GM23338 (cell line): Measurements from ENCODE around the gene CACTIN. TPM values are rescaled to one million over a fixed set of nuclear protein-coding genes. Genes with fewer than 3 reads are reported as not detected.

ENCODE experiments used
- ATAC-seq: fragments of 200-7000 bp; cut with Tn5 transposase; 3 replicates; pipeline ENCODE4 v1.9.1; 2020
- DNase-seq: peaks from one replicate; pipeline ENCODE4 v3.0.0-alpha.2; 2015; ENCODE audit warnings: low spot score
- H2AFZ ChIP-seq: fragments of 200-600 bp; sonication (generic); 2 replicates; pipeline ENCODE4 v1.8.0; 2016; ENCODE audit warnings: antibody characterized with exemption, mild to moderate bottlenecking, moderate library complexity
- H3F3A ChIP-seq: fragments of 200-600 bp; sonication (generic); replicated peaks from 2 replicates; pipeline ENCODE4 v1.8.0; 2017; ENCODE audit warnings: antibody characterized with exemption, mixed run types, low read depth
- H3K27ac ChIP-seq: fragments of 200-600 bp; sonication (generic); 2 replicates; pipeline ENCODE4 v1.6.1; 2016; ENCODE audit warnings: low read depth
- H3K27me3 ChIP-seq: fragments of 200-600 bp; sonication (generic); 2 replicates; pipeline ENCODE4 v1.8.0; 2016; ENCODE audit warnings: mild to moderate bottlenecking, mixed run types, moderate library complexity; ENCODE audit not compliant: insufficient read depth
- H3K36me3 ChIP-seq: fragments of 200-600 bp; sonication (generic); 2 replicates; pipeline ENCODE4 v1.8.0; 2016; ENCODE audit warnings: mild to moderate bottlenecking; ENCODE audit not compliant: insufficient read depth
- H3K4me1 ChIP-seq: fragments of 200-600 bp; sonication (generic); 2 replicates; pipeline ENCODE4 v1.8.0; 2016; ENCODE audit warnings: mild to moderate bottlenecking, moderate library complexity; ENCODE audit not compliant: insufficient read depth
- H3K4me2 ChIP-seq: fragments of 200-600 bp; sonication (generic); 2 replicates; pipeline ENCODE4 v1.7.1; 2017; ENCODE audit warnings: mixed run types
- H3K4me3 ChIP-seq: fragments of 200-600 bp; sonication (generic); 2 replicates; pipeline ENCODE4 v1.6.1; 2016; ENCODE audit warnings: mixed run types
- H3K79me2 ChIP-seq: fragments of 200-600 bp; sonication (generic); replicated peaks from 2 replicates; pipeline ENCODE4 v1.8.0; 2017; ENCODE audit warnings: mild to moderate bottlenecking; ENCODE audit not compliant: insufficient read depth
- H3K9me2 ChIP-seq: fragments of 200-600 bp; sonication (generic); 2 replicates; pipeline ENCODE4 v1.8.0; 2017; ENCODE audit not compliant: insufficient read depth
- H4K20me1 ChIP-seq: fragments of 200-600 bp; sonication (generic); replicated peaks from 2 replicates; pipeline ENCODE4 v1.8.0; 2017; ENCODE audit warnings: mild to moderate bottlenecking; ENCODE audit not compliant: insufficient read depth
- H3K27ac Mint-ChIP-seq: 2 replicates; pipeline ENCODE4 v1.8.0; 2020; ENCODE audit warnings: inconsistent platforms, mild to moderate bottlenecking, moderate library complexity, mixed read lengths
- H3K27me3 Mint-ChIP-seq: 3 replicates; pipeline ENCODE4 v1.8.0; 2022; ENCODE audit warnings: low read depth, mild to moderate bottlenecking, moderate library complexity, mixed read lengths, inconsistent platforms; ENCODE audit not compliant: insufficient read depth, poor library complexity
- H3K36me3 Mint-ChIP-seq: 3 replicates; pipeline ENCODE4 v1.8.0; 2021; ENCODE audit warnings: low read depth, mild to moderate bottlenecking, inconsistent platforms, moderate library complexity, mixed read lengths
- H3K4me1 Mint-ChIP-seq: 3 replicates; pipeline ENCODE4 v1.8.0; 2020; ENCODE audit warnings: mild to moderate bottlenecking, inconsistent platforms, mixed read lengths
- H3K4me3 Mint-ChIP-seq: 3 replicates; pipeline ENCODE4 v1.8.0; 2021; ENCODE audit warnings: moderate library complexity, mild to moderate bottlenecking, inconsistent platforms, mixed read lengths
- H3K9me3 Mint-ChIP-seq: 3 replicates; pipeline ENCODE4 v1.8.0; 2020; ENCODE audit warnings: moderate library complexity, mild to moderate bottlenecking, inconsistent platforms, mixed read lengths
- CREB1 ChIP-seq: fragments of 250-450 bp; sonication (Bioruptor Pico); IDR thresholded peaks from 2 replicates; pipeline ENCODE4 v1.5.0; 2020; ENCODE audit warnings: low read depth, mild to moderate bottlenecking, moderate library complexity
- EZH2 ChIP-seq: fragments of 200-600 bp; sonication (generic); IDR thresholded peaks from one replicate; pipeline ENCODE4 v1.8.0; 2017; ENCODE audit warnings: antibody characterized with exemption, mild to moderate bottlenecking, low read depth; ENCODE audit not compliant: unreplicated experiment
- EZH2phosphoT487 ChIP-seq: fragments of 200-600 bp; sonication (generic); IDR thresholded peaks from one replicate; pipeline ENCODE4 v1.8.1; 2018; ENCODE audit warnings: antibody characterized with exemption; ENCODE audit not compliant: unreplicated experiment
- NANOG ChIP-seq: IDR thresholded peaks from 2 replicates; pipeline ENCODE4 v1.6.1; 2016; ENCODE audit warnings: antibody characterized with exemption, borderline replicate concordance
- POLR2AphosphoS5 ChIP-seq: IDR thresholded peaks from 2 replicates; pipeline ENCODE4 v1.6.1; 2016; ENCODE audit warnings: antibody characterized with exemption, low read depth
- STAT1 ChIP-seq: IDR thresholded peaks from one replicate; pipeline ENCODE4 v1.6.1; 2016; ENCODE audit warnings: antibody characterized with exemption; ENCODE audit not compliant: unreplicated experiment
- ZNF114 ChIP-seq: fragments of 250-450 bp; sonication (Bioruptor Pico); IDR thresholded peaks from 2 replicates; pipeline ENCODE4 v1.5.0; 2020; ENCODE audit warnings: mild to moderate bottlenecking, moderate library complexity
- ZNF331 ChIP-seq: fragments of 250-450 bp; sonication (Bioruptor Pico); IDR thresholded peaks from 2 replicates; pipeline ENCODE4 v1.5.0; 2020; ENCODE audit warnings: low read depth, mild to moderate bottlenecking, moderate library complexity
- polyA plus RNA-seq: library from polyadenylated mRNA; unstranded; fragments of >200 nt; fragmentation: Nextera tagmentation; extraction: Ambion mirVana; gene quantifications from 2 replicates; pipeline ENCODE4 v1.2.1, GENCODE V29; 2016
- total RNA-seq: library from RNA; depleted of rRNA; stranded (reverse); fragments of >200 nt; shearing (Covaris generic); gene quantifications from 2 replicates; pipeline ENCODE4 v1.2.3, GENCODE V29; 2014
- TF ChIP-seq, protein P1 (sequence below), 2 experiments: fragments of 200-600 bp in 1 of 2; sonication (generic) in 1 of 2; conservative IDR thresholded peaks; 2 replicates each; pipeline versions ENCODE4 v1.5.1 to v1.6.1; 2016 to 2017; ENCODE audit warnings: antibody characterized with exemption in 2 of 2, low read depth in 2 of 2, mild to moderate bottlenecking in 2 of 2, moderate library complexity in 1 of 2
- TF ChIP-seq, protein P2 (sequence below): IDR thresholded peaks from 2 replicates; pipeline ENCODE4 v1.6.1; 2016; ENCODE audit warnings: antibody characterized with exemption
- TF ChIP-seq, protein P3 (sequence below): IDR thresholded peaks from one replicate; pipeline ENCODE4 v1.6.1; 2018; ENCODE audit warnings: antibody characterized with exemption; ENCODE audit not compliant: unreplicated experiment
- TF ChIP-seq, protein P4 (sequence below): fragments of 250-450 bp; sonication (Bioruptor Pico); IDR thresholded peaks from 2 replicates; pipeline ENCODE4 v1.5.0; 2020; ENCODE audit warnings: mild to moderate bottlenecking, moderate library complexity

The CACTIN gene
- total and polyA plus RNA-seq, 2 experiments from 2014 or later, result 14.3 to 47.4 TPM

DNA sequence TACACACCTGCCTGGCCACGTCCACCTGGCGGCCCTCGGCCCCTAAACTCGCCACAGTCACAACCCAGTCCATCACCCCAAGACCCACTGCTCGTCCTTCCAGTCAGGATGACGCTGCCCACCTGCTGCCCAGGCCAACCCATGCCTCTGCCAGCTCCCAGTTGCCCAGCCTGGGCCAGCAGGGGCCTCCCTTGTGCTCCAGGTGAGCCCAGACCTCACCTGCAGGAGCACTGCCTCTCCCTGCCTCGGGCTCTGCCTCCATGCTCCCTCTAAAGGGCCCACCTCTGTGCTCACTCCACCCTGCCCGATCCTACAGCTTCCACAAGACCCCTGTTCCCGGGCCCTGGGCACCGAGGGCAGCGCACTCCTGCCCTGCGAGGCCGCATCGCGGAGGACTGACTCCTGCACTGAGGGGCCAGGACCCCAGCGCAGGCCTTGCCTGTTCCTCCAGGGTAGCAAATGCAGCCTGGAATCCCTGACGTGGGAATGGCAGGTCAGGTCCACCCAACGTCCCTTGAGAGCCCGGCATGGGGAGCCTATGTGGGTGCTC lies 8.0 kb upstream of the CACTIN start (continued):
- TF ChIP-seq EZH2phosphoT487 (no peak), EZH2 (no peak), POLR2AphosphoS5 (no peak), NANOG (no peak), ZNF331 (CRISPR knock-in tag) (no peak)
- TF ChIP-seq, protein P1, sequence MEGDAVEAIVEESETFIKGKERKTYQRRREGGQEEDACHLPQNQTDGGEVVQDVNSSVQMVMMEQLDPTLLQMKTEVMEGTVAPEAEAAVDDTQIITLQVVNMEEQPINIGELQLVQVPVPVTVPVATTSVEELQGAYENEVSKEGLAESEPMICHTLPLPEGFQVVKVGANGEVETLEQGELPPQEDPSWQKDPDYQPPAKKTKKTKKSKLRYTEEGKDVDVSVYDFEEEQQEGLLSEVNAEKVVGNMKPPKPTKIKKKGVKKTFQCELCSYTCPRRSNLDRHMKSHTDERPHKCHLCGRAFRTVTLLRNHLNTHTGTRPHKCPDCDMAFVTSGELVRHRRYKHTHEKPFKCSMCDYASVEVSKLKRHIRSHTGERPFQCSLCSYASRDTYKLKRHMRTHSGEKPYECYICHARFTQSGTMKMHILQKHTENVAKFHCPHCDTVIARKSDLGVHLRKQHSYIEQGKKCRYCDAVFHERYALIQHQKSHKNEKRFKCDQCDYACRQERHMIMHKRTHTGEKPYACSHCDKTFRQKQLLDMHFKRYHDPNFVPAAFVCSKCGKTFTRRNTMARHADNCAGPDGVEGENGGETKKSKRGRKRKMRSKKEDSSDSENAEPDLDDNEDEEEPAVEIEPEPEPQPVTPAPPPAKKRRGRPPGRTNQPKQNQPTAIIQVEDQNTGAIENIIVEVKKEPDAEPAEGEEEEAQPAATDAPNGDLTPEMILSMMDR (conservative IDR thresholded peaks at IDR 0.05; ENCODE audit: low read depth in 2 of 2), result no peak
- TF ChIP-seq, protein P2, sequence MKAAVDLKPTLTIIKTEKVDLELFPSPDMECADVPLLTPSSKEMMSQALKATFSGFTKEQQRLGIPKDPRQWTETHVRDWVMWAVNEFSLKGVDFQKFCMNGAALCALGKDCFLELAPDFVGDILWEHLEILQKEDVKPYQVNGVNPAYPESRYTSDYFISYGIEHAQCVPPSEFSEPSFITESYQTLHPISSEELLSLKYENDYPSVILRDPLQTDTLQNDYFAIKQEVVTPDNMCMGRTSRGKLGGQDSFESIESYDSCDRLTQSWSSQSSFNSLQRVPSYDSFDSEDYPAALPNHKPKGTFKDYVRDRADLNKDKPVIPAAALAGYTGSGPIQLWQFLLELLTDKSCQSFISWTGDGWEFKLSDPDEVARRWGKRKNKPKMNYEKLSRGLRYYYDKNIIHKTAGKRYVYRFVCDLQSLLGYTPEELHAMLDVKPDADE, result no peak

DNA sequence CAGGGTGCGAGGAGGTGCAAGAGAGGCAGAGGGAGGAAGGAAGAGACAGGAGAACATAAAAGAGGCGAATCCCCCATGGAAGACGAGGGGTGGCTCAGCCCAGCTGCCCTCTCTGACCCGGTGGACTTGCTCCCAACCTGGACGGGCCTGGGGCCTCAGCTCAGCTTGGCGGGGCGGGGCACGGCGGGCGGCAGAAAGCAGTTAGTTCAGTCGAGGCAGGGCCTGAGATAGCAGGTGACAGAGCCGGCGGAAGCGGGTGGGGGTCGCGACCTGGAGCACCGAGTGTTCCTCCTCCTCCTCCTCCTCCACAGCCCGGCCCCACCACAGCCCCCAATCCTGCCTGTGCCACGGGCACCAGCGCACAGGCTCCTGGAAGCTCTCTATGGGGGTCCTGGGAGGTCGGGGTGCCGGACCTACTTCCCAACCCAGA lies 7.0 kb upstream of the CACTIN start:
- H3K4me3 ChIP-seq, result no peak overlapping the region
- H3K36me3 Mint-ChIP-seq, result peaks cover 2% of the 10 kb centered on the region; the same call in 1 of the 3 replicates
- peaks cover 7% of the 10 kb centered on the region for H3K27me3 Mint-ChIP-seq
- no peak overlapping the region for H2AFZ ChIP-seq
- no peaks in the 10 kb centered on the region for H3K9me2 ChIP-seq
- no peaks in the 10 kb centered on the region for H3K4me1 Mint-ChIP-seq
- ATAC-seq (no peak), DNase-seq (no peak)
- no peak overlapping the region for H3K27ac ChIP-seq
- no peak overlapping the region for H3K4me3 Mint-ChIP-seq
- no peaks in the 10 kb centered on the region for H3K9me3 Mint-ChIP-seq
- no peak overlapping the region for H3K4me2 ChIP-seq
- H3F3A ChIP-seq, result peaks cover 5% of the 10 kb centered on the region; the same call in 1 of the 2 replicates
- H3K36me3 ChIP-seq, result no peaks in the 10 kb centered on the region
- H3K4me1 ChIP-seq, result no peaks in the 10 kb centered on the region
- H3K27me3 ChIP-seq, result no peaks in the 10 kb centered on the region
- H3K79me2 ChIP-seq, result no peaks in the 10 kb centered on the region
- no peaks in the 10 kb centered on the region; the same call in 1 of the 2 replicates for H4K20me1 ChIP-seq
- no peak overlapping the region for H3K27ac Mint-ChIP-seq
- no peak for TF ChIP-seq NANOG
- no peak for TF ChIP-seq ZNF331 (CRISPR knock-in tag)
- no peak for TF ChIP-seq STAT1
- TF ChIP-seq ZNF114 (CRISPR knock-in tag), result no peak
- no peak for TF ChIP-seq CREB1 (CRISPR knock-in tag)
- no peak for TF ChIP-seq EZH2phosphoT487
- TF ChIP-seq, protein P3, sequence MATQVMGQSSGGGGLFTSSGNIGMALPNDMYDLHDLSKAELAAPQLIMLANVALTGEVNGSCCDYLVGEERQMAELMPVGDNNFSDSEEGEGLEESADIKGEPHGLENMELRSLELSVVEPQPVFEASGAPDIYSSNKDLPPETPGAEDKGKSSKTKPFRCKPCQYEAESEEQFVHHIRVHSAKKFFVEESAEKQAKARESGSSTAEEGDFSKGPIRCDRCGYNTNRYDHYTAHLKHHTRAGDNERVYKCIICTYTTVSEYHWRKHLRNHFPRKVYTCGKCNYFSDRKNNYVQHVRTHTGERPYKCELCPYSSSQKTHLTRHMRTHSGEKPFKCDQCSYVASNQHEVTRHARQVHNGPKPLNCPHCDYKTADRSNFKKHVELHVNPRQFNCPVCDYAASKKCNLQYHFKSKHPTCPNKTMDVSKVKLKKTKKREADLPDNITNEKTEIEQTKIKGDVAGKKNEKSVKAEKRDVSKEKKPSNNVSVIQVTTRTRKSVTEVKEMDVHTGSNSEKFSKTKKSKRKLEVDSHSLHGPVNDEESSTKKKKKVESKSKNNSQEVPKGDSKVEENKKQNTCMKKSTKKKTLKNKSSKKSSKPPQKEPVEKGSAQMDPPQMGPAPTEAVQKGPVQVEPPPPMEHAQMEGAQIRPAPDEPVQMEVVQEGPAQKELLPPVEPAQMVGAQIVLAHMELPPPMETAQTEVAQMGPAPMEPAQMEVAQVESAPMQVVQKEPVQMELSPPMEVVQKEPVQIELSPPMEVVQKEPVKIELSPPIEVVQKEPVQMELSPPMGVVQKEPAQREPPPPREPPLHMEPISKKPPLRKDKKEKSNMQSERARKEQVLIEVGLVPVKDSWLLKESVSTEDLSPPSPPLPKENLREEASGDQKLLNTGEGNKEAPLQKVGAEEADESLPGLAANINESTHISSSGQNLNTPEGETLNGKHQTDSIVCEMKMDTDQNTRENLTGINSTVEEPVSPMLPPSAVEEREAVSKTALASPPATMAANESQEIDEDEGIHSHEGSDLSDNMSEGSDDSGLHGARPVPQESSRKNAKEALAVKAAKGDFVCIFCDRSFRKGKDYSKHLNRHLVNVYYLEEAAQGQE, result no peak
- TF ChIP-seq EZH2, result no peak
- TF ChIP-seq, protein P4, sequence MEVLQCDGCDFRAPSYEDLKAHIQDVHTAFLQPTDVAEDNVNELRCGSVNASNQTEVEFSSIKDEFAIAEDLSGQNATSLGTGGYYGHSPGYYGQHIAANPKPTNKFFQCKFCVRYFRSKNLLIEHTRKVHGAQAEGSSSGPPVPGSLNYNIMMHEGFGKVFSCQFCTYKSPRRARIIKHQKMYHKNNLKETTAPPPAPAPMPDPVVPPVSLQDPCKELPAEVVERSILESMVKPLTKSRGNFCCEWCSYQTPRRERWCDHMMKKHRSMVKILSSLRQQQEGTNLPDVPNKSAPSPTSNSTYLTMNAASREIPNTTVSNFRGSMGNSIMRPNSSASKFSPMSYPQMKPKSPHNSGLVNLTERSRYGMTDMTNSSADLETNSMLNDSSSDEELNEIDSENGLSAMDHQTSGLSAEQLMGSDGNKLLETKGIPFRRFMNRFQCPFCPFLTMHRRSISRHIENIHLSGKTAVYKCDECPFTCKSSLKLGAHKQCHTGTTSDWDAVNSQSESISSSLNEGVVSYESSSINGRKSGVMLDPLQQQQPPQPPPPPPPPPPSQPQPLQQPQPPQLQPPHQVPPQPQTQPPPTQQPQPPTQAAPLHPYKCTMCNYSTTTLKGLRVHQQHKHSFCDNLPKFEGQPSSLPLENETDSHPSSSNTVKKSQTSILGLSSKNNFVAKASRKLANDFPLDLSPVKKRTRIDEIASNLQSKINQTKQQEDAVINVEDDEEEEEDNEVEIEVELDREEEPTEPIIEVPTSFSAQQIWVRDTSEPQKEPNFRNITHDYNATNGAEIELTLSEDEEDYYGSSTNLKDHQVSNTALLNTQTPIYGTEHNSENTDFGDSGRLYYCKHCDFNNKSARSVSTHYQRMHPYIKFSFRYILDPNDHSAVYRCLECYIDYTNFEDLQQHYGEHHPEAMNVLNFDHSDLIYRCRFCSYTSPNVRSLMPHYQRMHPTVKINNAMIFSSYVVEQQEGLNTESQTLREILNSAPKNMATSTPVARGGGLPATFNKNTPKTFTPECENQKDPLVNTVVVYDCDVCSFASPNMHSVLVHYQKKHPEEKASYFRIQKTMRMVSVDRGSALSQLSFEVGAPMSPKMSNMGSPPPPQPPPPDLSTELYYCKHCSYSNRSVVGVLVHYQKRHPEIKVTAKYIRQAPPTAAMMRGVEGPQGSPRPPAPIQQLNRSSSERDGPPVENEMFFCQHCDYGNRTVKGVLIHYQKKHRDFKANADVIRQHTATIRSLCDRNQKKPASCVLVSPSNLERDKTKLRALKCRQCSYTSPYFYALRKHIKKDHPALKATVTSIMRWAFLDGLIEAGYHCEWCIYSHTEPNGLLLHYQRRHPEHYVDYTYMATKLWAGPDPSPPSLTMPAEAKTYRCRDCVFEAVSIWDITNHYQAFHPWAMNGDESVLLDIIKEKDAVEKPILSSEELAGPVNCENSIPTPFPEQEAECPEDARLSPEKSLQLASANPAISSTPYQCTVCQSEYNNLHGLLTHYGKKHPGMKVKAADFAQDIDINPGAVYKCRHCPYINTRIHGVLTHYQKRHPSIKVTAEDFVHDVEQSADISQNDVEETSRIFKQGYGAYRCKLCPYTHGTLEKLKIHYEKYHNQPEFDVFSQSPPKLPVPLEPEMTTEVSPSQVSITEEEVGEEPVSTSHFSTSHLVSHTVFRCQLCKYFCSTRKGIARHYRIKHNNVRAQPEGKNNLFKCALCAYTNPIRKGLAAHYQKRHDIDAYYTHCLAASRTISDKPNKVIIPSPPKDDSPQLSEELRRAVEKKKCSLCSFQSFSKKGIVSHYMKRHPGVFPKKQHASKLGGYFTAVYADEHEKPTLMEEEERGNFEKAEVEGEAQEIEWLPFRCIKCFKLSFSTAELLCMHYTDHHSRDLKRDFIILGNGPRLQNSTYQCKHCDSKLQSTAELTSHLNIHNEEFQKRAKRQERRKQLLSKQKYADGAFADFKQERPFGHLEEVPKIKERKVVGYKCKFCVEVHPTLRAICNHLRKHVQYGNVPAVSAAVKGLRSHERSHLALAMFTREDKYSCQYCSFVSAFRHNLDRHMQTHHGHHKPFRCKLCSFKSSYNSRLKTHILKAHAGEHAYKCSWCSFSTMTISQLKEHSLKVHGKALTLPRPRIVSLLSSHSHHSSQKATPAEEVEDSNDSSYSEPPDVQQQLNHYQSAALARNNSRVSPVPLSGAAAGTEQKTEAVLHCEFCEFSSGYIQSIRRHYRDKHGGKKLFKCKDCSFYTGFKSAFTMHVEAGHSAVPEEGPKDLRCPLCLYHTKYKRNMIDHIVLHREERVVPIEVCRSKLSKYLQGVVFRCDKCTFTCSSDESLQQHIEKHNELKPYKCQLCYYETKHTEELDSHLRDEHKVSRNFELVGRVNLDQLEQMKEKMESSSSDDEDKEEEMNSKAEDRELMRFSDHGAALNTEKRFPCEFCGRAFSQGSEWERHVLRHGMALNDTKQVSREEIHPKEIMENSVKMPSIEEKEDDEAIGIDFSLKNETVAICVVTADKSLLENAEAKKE (CRISPR knock-in tag), result no peak
